GM12891 (cell line): ENCODE results near the gene UGT1A6.

Source experiments
- POLR2A ChIP-seq: IDR thresholded peaks from 2 replicates; pipeline ENCODE4 v1.6.1; 2011; ENCODE audit warnings: low read depth, low read length, control low read depth
- POLR2AphosphoS5 ChIP-seq: IDR thresholded peaks from 2 replicates; pipeline ENCODE4 v1.6.1; 2011; ENCODE audit warnings: low read depth, low read length, control low read depth
- TAF1 ChIP-seq: IDR thresholded peaks from 2 replicates; pipeline ENCODE4 v1.6.1; 2011; ENCODE audit warnings: low read depth, low read length, control low read depth

- TF ChIP-seq POLR2A (no peak), POLR2AphosphoS5 (no peak), TAF1 (no peak)
These were observed 6.0 kb downstream of the UGT1A6 start for GRCh38 chr2:233698740-233699139.
